Right cardiac atrium (tissue), 5 donors: ENCODE results near the gene UXS1. TPM values are rescaled to one million over a fixed set of nuclear protein-coding genes. Genes with fewer than 3 reads are reported as not detected.

Source experiments
- ATAC-seq, 2 donors: fragments of 200-7000 bp; cut with Tn5 transposase; one replicate each; pipeline versions ENCODE4 v1.8.0 to v1.9.1; 2020; ENCODE audit warnings: moderate library complexity in 2 of 2, mild to moderate bottlenecking in 1 of 2
- DNase-seq, 3 donors: peaks; one replicate each; pipeline ENCODE4 v3.0.0-alpha.2; 2020
- H3K27ac ChIP-seq: one replicate; pipeline ENCODE4 v1.5.1; 2013; ENCODE audit warnings: mild to moderate bottlenecking, low read length, control low read depth, moderate library complexity
- H3K27me3 ChIP-seq: one replicate; pipeline ENCODE4 v1.6.1; 2013; ENCODE audit not compliant: control insufficient read depth, insufficient read depth
- H3K4me1 ChIP-seq: one replicate; pipeline ENCODE4 v1.6.1; 2013; ENCODE audit warnings: low read length; ENCODE audit not compliant: control insufficient read depth, insufficient read depth
- H3K4me3 ChIP-seq: one replicate; pipeline ENCODE4 v1.5.1; 2013; ENCODE audit warnings: low read length, control low read depth
- H3K9me3 ChIP-seq: one replicate; pipeline ENCODE4 v1.6.1; 2013; ENCODE audit warnings: low read length; ENCODE audit not compliant: control insufficient read depth
- WGBS: extraction: QIAGEN DNeasy Blood & Tissue Kit; methylation state at CpG from one replicate; pipeline ENCODE4 v1.1.7; 2013; 5-methylcytosine and 5-hydroxymethylcytosine counted together
- intact Hi-C, 4 donors: fragments of 100-400 bp; cut with DNase I; formaldehyde crosslinking; loops; one replicate each; pipeline versions ENCODE4 v1.11.0 to v1.14.0; 2022 to 2023
- polyA plus RNA-seq: library from polyadenylated mRNA; stranded (reverse); fragments of 200-250 nt; gene quantifications from one replicate; pipeline ENCODE4 v1.2.3, GENCODE V29; 2013
- total RNA-seq, 4 donors: library from RNA; stranded (reverse); fragmentation: NEBNext Ultra II Directional; extraction: Animal tissue kit (Norgen Biotek cat#: 25700); gene quantifications; one replicate each; pipeline ENCODE4 v1.2.1, GENCODE V29; 2021
- donor health status: healthy with polysubstance abuse.
- donor health status: DM: no; HTN: yes; CAD: no.
- donor health status: DM: no; HTN: no; CAD: no.
- donor health status: DM: no; HTN: yes; CAD: no; lungs with severe emphysema.
- donor health status: DM: yes; HTN: yes; CAD: no.

The UXS1 gene
- total and polyA plus RNA-seq, 5 donors, result 25.7 to 35.4 (median 27.3) TPM

- Histone ChIP-seq H3K27ac (no peak overlapping the region), H3K9me3 (no peaks in the 10 kb centered on the region), H3K4me1 (no peaks in the 10 kb centered on the region), H3K27me3 (no peaks in the 10 kb centered on the region), H3K4me3 (no peak overlapping the region)
- DNase-seq (no peak), ATAC-seq (no peak)
- 87% methylated on average over 9 of the region's 9 CpGs for WGBS
- intact Hi-C loops, result no loop called here
These were observed 17.5 kb downstream of the UXS1 start for GRCh38 chr2:106176446-106177099.

- intact Hi-C loops, result no loop called here
- 88% methylated on average over 7 of the region's 7 CpGs for WGBS
- H3K4me3 ChIP-seq, result no peak overlapping the region
These were observed 18.8 kb downstream of the UXS1 start for GRCh38 chr2:106175086-106175850.

GRCh38 chr2:106174056-106174455 lies 20.0 kb downstream of the UXS1 start:
- Histone ChIP-seq H3K27ac (no peak overlapping the region), H3K4me1 (no peaks in the 10 kb centered on the region), H3K9me3 (no peaks in the 10 kb centered on the region), H3K27me3 (no peaks in the 10 kb centered on the region), H3K4me3 (no peak overlapping the region)
- DNase-seq (no peak), ATAC-seq (no peak)
- 86% methylated on average over 7 of the region's 7 CpGs for WGBS
- intact Hi-C loops, result no loop called here

More at GRCh38 chr2:106175086-106175850, 18.8 kb downstream of the UXS1 start:
- ATAC-seq (no peak), DNase-seq (no peak)
- Histone ChIP-seq H3K27ac (no peak overlapping the region), H3K4me1 (no peaks in the 10 kb centered on the region), H3K9me3 (no peaks in the 10 kb centered on the region), H3K27me3 (no peaks in the 10 kb centered on the region)

- ATAC-seq, result no peak
- Histone ChIP-seq H3K27me3 (no peaks in the 10 kb centered on the region), H3K9me3 (no peaks in the 10 kb centered on the region), H3K4me1 (no peaks in the 10 kb centered on the region), H3K27ac (no peak overlapping the region), H3K4me3 (no peak overlapping the region)
- intact Hi-C loops, result no loop called here
- DNase-seq, result no peak
- 97% methylated on average over 2 of the region's 2 CpGs for WGBS
These were observed 21.5 kb downstream of the UXS1 start for GRCh38 chr2:106172649-106173048.

- Histone ChIP-seq H3K4me1 (no peaks in the 10 kb centered on the region), H3K27ac (no peak overlapping the region), H3K4me3 (no peak overlapping the region), H3K9me3 (no peaks in the 10 kb centered on the region), H3K27me3 (no peaks in the 10 kb centered on the region)
- intact Hi-C loops, result no loop called here
- DNase-seq (no peak), ATAC-seq (no peak)
- 87% methylated on average over 2 of the region's 2 CpGs for WGBS
These were observed 25.4 kb downstream of the UXS1 start for GRCh38 chr2:106168657-106169056.

- no peaks in the 10 kb centered on the region for H3K27me3 ChIP-seq
- WGBS, result 93% methylated on average over 5 of the region's 5 CpGs
- ATAC-seq, result no peak
These were observed 27.0 kb downstream of the UXS1 start for GRCh38 chr2:106167067-106167466.

GRCh38 chr2:106165561-106165960 lies 28.5 kb downstream of the UXS1 start:
- H3K9me3 ChIP-seq, result no peaks in the 10 kb centered on the region
- ATAC-seq, result no peak
- peaks cover 6% of the 10 kb centered on the region for H3K4me1 ChIP-seq
- H3K4me3 ChIP-seq, result no peak overlapping the region
- DNase-seq, result no peak
- intact Hi-C loops, result no loop called here
- no peak overlapping the region for H3K27ac ChIP-seq
- no peaks in the 10 kb centered on the region for H3K27me3 ChIP-seq
- WGBS, result 54% methylated on average over 6 of the region's 6 CpGs

More at GRCh38 chr2:106167067-106167466, 27.0 kb downstream of the UXS1 start:
- intact Hi-C loops, result no loop called here
- Histone ChIP-seq H3K27ac (no peak overlapping the region), H3K4me3 (no peak overlapping the region), H3K4me1 (no peaks in the 10 kb centered on the region), H3K9me3 (no peaks in the 10 kb centered on the region)
- no peak for DNase-seq

GRCh38 chr2:106165029-106165428 lies 29.1 kb downstream of the UXS1 start:
- no peaks in the 10 kb centered on the region for H3K9me3 ChIP-seq
- H3K4me3 ChIP-seq, result no peak overlapping the region
- DNase-seq (no peak), ATAC-seq (no peak)
- intact Hi-C loops, result no loop called here
- no peaks in the 10 kb centered on the region for H3K27me3 ChIP-seq
- peaks cover 6% of the 10 kb centered on the region for H3K4me1 ChIP-seq
- H3K27ac ChIP-seq, result no peak overlapping the region
- 79% methylated on average over 3 of the region's 3 CpGs for WGBS

- DNase-seq (no peak), ATAC-seq (no peak)
- H3K4me3 ChIP-seq, result no peak overlapping the region
- H3K9me3 ChIP-seq, result no peaks in the 10 kb centered on the region
- no peak overlapping the region for H3K27ac ChIP-seq
- intact Hi-C loops, result no loop called here
- WGBS, result 65% methylated on average over 6 of the region's 6 CpGs
- no peaks in the 10 kb centered on the region for H3K27me3 ChIP-seq
- peaks cover 6% of the 10 kb centered on the region for H3K4me1 ChIP-seq
These were observed 30.1 kb downstream of the UXS1 start for GRCh38 chr2:106163948-106164545.

GRCh38 chr2:106161938-106162820 lies 31.9 kb downstream of the UXS1 start:
- H3K27ac ChIP-seq, result no peak overlapping the region
- ATAC-seq (no peak), DNase-seq (no peak)
- no peak overlapping the region for H3K4me3 ChIP-seq
- no peaks in the 10 kb centered on the region for H3K27me3 ChIP-seq
- peaks cover 6% of the 10 kb centered on the region for H3K4me1 ChIP-seq
- intact Hi-C loops, result no loop called here
- H3K9me3 ChIP-seq, result no peaks in the 10 kb centered on the region
- 82% methylated on average over 11 of the region's 11 CpGs for WGBS
